HG02678 (cell line): ENCODE results near the gene IL17B.

Source experiments
- ATAC-seq: cut with Tn5 transposase; IDR thresholded peaks from one replicate; pipeline ENCODE4 v1.9.1; 2021; ENCODE audit warnings: mild to moderate bottlenecking, moderate library complexity; ENCODE audit not compliant: unreplicated experiment

Gene IL17B

GRCh38 chr5:149379177-149379761 lies at the start of gene IL17B:
Gene IL17B (minus strand): TSS chr5:149379292. CDS start chr5:149379225, 67 bp downstream.
- no peak for ATAC-seq

- ATAC-seq: no peak
These were observed 48.9 kb upstream of the IL17B start for GRCh38 chr5:149428032-149428431.

- no peak for ATAC-seq
These were observed 48.3 kb upstream of the IL17B start for GRCh38 chr5:149427374-149427773.

GRCh38 chr5:149426931-149427330 lies 47.8 kb upstream of the IL17B start:
- no peak for ATAC-seq

- no peak for ATAC-seq
These were observed 46.6 kb upstream of the IL17B start for GRCh38 chr5:149425729-149426128.

- ATAC-seq: no peak
These were observed 45.6 kb upstream of the IL17B start for GRCh38 chr5:149424371-149425315.

GRCh38 chr5:149423794-149424268 lies 44.7 kb upstream of the IL17B start:
- ATAC-seq: no peak

- ATAC-seq: no peak
These were observed 44.1 kb upstream of the IL17B start for GRCh38 chr5:149423049-149423793.

GRCh38 chr5:149422366-149423048 lies 43.4 kb upstream of the IL17B start:
- no peak for ATAC-seq

- no peak for ATAC-seq
These were observed 42.7 kb upstream of the IL17B start for GRCh38 chr5:149421834-149422233.

GRCh38 chr5:149421372-149421685 lies 42.2 kb upstream of the IL17B start:
- no peak for ATAC-seq

GRCh38 chr5:149420545-149421371 lies 41.7 kb upstream of the IL17B start:
- no peak for ATAC-seq

GRCh38 chr5:149419859-149420544 lies 40.9 kb upstream of the IL17B start:
- no peak for ATAC-seq

- ATAC-seq: no peak
These were observed 40.4 kb upstream of the IL17B start for GRCh38 chr5:149419532-149419858.

- ATAC-seq: no peak
These were observed 39.9 kb upstream of the IL17B start for GRCh38 chr5:149418910-149419531.

GRCh38 chr5:149417711-149418368 lies 38.7 kb upstream of the IL17B start:
- no peak for ATAC-seq

- ATAC-seq: no peak
These were observed 38.1 kb upstream of the IL17B start for GRCh38 chr5:149416987-149417710.
